Measurements from ENCODE around the gene PCCA. TPM values are rescaled to one million over a fixed set of nuclear protein-coding genes. Genes with fewer than 3 reads are reported as not detected.

PCCA gene
- total and polyA plus RNA-seq, 9 donors = 23.5 to 62.4 (median 45.8) TPM

GRCh38 chr13:100525453-100526317, 436.8 kb downstream of the PCCA start:
- WGBS, 3 donors = 85 to 86% (median 86%) methylated on average over 17 of the region's 17 CpGs
- H3K4me1 ChIP-seq (ENCODE audit: insufficient read depth) = no peaks in the 10 kb centered on the region
- H3K27ac ChIP-seq = no peak overlapping the region
- intact Hi-C loops (cut with DNase I) = no loop called here
- no peaks in the 10 kb centered on the region for H3K27me3 ChIP-seq
- TF ChIP-seq EP300 (IDR thresholded peaks at IDR 0.05) (no peak), CTCF (IDR thresholded peaks at IDR 0.05) (no peak), POLR2A (IDR thresholded peaks at IDR 0.05) (no peak)
- no peak for DNase-seq
- H3K4me3 ChIP-seq = no peak overlapping the region
- H3K9me3 ChIP-seq = no peaks in the 10 kb centered on the region
- H3K36me3 ChIP-seq = no peaks in the 10 kb centered on the region

GRCh38 chr13:100526318-100527000, 437.6 kb downstream of the PCCA start:
- intact Hi-C loops (cut with DNase I) = no loop called here
- TF ChIP-seq CTCF (IDR thresholded peaks at IDR 0.05) (no peak), EP300 (IDR thresholded peaks at IDR 0.05) (no peak), POLR2A (IDR thresholded peaks at IDR 0.05) (no peak)
- H3K36me3 ChIP-seq = no peaks in the 10 kb centered on the region
- no peaks in the 10 kb centered on the region for H3K27me3 ChIP-seq
- H3K27ac ChIP-seq = no peak overlapping the region
- no peaks in the 10 kb centered on the region for H3K4me1 ChIP-seq (ENCODE audit: insufficient read depth)
- H3K4me3 ChIP-seq = no peak overlapping the region
- DNase-seq = no peak
- no peaks in the 10 kb centered on the region for H3K9me3 ChIP-seq
- 89 to 90% (median 89%) methylated on average over 27 of the region's 27 CpGs for WGBS, 3 donors

DNA sequence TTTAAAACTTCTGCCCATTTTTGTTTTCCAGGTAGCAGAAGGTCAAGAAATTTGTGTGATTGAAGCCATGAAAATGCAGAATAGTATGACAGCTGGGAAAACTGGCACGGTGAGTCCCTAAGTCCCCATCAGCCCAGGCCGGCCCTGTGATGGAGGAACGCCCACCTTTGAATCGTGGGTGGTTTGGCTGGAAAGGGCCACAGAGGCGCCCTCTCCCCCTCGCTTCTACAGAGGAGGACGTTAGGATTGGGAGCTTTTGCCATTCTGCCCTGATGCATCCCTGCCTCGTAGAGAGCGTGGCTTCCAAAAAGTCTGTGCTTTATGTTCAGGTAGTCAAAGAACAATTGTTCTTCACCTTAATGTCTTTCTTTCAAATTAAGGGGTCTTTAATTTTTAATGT, 438.8 kb downstream of the PCCA start:
- Histone ChIP-seq H3K27me3 (no peaks in the 10 kb centered on the region), H3K4me1 (ENCODE audit: insufficient read depth) (no peaks in the 10 kb centered on the region), H3K27ac (no peak overlapping the region), H3K9me3 (no peaks in the 10 kb centered on the region), H3K4me3 (no peak overlapping the region), H3K36me3 (no peaks in the 10 kb centered on the region)
- TF ChIP-seq POLR2A (IDR thresholded peaks at IDR 0.05) (no peak), CTCF (IDR thresholded peaks at IDR 0.05) (no peak), EP300 (IDR thresholded peaks at IDR 0.05) (no peak)
- intact Hi-C loops (cut with DNase I) = no loop called here
- 86 to 87% (median 87%) methylated on average over 9 of the region's 9 CpGs for WGBS, 3 donors
- no peak for DNase-seq

DNA sequence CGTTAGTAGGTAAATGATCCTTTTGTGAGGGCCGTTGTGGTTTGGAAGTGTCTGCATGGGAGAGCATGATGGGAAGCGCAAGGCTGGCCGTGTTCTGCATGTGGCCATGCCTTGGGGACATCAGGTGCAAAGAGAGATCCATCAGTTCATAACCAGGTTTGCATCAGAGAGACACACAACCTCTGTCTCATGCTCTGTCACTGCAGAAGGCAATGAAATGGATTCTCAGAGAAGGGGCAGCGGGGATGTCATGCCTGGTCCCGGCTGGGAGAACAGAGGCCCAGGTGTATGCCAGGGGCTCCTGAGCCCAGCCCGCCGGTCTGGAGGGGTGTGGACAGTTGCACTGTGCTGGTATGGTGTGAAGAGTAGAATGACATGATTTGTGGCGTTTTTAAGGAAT, 439.5 kb downstream of the PCCA start:
- Histone ChIP-seq H3K27me3 (no peaks in the 10 kb centered on the region), H3K27ac (no peak overlapping the region), H3K36me3 (no peaks in the 10 kb centered on the region), H3K4me1 (ENCODE audit: insufficient read depth) (no peaks in the 10 kb centered on the region), H3K9me3 (no peaks in the 10 kb centered on the region), H3K4me3 (no peak overlapping the region)
- DNase-seq = no peak
- WGBS, 3 donors = 94 to 96% (median 95%) methylated on average over 9 of the region's 9 CpGs
- intact Hi-C loops (cut with DNase I) = no loop called here
- no peak for TF ChIP-seq POLR2A (IDR thresholded peaks at IDR 0.05)
- no peak for TF ChIP-seq CTCF (IDR thresholded peaks at IDR 0.05)
- TF ChIP-seq EP300 (IDR thresholded peaks at IDR 0.05) = no peak
